ENCODE data around the gene TGFB2.

DNA sequence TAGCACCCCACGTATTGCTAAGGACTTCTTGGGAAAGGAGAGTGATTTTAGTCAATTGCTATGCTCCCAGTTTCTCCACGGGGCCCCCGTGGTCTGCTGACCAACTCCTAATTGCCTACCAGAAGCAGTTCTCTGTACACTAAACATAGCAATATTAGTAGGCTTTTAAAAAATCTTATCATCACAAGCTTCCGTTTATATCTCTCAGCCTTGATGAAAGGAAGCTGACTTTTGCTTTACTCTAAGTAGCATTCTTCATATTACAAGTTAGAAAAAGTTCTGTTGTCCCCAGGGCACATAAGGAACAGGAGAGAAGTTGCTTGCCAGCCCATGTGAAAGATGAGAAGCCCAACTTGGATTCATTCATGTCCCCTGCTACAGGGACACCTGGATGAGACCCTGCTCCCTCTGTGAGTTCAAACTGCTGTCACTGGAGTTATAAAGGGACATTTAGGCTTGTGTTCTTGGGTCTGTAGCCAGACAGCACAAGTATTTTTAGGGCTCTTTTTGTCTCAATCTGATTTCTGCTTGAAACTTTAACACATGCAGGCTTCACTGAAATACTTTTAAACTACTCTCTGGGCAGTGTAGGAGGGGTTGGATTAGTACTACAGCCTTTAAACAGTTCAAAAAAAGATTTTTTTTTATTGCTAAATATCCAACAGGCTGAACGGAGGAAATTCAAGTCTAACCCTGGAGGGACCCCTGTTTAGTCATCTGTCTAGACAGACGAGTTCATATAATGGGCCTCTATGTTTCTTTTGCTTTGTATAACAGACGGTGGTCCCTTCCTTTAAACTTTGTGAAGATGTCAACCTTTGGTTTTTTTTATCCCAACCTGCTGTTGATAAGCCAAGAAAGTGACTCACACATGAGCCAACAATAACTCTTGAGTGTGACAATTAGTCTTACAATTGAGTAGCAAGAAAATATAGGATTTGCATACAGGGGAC is 29.5 kb downstream of the TGFB2 start:
- TF ChIP-seq, protein P1, sequence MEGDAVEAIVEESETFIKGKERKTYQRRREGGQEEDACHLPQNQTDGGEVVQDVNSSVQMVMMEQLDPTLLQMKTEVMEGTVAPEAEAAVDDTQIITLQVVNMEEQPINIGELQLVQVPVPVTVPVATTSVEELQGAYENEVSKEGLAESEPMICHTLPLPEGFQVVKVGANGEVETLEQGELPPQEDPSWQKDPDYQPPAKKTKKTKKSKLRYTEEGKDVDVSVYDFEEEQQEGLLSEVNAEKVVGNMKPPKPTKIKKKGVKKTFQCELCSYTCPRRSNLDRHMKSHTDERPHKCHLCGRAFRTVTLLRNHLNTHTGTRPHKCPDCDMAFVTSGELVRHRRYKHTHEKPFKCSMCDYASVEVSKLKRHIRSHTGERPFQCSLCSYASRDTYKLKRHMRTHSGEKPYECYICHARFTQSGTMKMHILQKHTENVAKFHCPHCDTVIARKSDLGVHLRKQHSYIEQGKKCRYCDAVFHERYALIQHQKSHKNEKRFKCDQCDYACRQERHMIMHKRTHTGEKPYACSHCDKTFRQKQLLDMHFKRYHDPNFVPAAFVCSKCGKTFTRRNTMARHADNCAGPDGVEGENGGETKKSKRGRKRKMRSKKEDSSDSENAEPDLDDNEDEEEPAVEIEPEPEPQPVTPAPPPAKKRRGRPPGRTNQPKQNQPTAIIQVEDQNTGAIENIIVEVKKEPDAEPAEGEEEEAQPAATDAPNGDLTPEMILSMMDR (IDR thresholded peaks at IDR 0.05), result no peak
- TF ChIP-seq POLR2A (IDR thresholded peaks at IDR 0.05), result no peak
